HG02588 (cell line): Measurements from ENCODE around the gene CSNK2B.

Source experiments
- ATAC-seq: cut with Tn5 transposase; IDR thresholded peaks from one replicate; pipeline ENCODE4 v1.9.1; 2021; ENCODE audit warnings: mild to moderate bottlenecking, moderate library complexity; ENCODE audit not compliant: unreplicated experiment

CSNK2B gene

DNA sequence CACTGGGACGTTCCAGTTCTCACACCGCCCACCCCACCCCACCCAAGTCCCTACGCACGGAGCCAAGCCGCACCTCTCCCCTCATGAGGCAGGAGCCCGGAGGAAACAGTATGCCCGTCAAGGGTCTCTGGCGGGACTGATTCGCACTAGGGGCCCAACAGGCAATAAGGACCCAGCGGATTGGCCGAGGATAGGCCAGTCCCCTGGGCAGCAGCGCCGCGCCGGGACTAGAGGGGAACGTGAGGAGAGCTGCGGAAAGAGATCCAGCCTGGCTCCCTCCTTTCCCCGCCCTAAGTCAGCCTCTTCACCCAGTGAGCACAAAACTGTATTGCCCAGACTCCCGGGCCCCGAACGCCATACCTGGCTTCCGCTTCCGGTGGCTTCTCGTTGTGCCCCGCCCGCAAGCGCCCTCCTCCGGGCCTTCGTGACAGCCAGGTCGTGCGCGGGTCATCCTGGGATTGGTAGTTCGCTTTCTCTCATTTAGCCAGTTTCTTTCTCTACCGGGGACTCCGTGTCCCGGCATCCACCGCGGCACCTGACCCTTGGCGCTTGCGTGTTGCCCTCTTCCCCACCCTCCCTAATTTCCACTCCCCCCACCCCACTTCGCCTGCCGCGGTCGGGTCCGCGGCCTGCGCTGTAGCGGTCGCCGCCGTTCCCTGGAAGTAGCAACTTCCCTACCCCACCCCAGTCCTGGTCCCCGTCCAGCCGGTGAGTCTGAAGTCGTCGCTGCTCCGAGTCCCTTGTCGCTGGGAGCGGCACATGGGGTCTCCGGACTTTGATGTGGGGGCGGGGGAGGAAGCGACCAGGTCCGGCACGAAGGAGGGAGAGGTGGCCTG is at the start of gene CSNK2B:
TSS of gene CSNK2B (plus strand) at position 580 of the 836 bp plus-strand sequence. CDS start 752 bp downstream, outside the sequence.
- ATAC-seq = peak; percentile 67

DNA sequence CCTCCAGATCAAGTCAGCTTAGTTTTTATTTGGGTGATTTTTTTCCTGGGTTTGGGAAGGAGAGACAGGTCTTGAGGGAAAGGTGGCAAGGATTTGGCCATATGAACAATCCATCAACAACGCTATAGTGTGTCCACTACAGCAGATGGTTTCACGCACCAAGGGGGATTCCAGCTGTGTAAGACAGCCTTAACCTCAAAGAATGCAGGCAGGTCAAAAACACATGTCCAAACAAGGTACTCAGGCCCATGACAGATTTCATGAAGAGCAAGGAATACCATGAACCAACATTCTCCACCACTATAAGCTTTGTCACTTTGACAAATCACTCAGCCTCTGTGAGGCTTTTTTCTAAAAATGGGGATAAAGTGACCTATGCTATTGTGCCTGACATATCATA is 48.9 kb upstream of the CSNK2B start:
- no peak for ATAC-seq

GRCh38 chr6:31619805-31620585 is 45.9 kb upstream of the CSNK2B start:
- peak; percentile 74 for ATAC-seq

DNA sequence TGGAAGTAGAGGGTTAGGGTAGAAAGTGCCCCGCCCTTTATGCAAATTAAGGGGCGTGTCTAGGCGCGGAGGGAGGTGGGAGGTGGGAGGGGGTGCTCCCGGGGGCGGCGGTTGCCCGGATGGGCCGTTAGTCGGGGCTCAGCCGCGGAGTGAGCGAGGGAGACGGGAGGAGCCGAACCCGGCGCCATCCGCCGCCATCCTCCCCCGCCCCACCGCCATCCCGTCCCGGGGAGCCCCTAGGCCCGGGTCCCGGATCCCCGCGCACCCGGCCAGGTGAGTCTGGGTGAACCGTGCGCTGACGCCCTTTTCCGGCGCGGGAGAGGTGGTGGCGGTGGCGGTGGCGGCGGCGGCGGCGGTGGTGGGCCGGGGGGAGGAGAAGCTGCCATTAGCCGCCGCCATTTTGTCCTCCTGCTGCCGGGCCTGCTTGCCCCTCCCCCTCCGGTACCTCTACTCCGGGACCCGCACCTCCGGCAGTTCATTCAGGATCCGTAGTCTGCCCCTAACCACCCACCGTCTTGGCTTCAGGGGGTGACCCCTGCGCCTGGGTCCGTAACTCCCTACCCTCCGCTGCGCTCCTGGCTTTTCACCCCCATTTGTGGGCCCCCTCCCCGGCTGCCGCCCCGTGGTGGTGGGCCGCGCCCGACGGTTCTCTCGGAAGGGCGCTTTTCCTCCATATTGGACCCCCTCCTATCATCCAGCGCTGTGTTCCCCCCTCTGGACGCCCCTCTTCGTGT is 45.1 kb upstream of the CSNK2B start, which contains the start of gene PRRC2A:
TSS of gene PRRC2A (plus strand) at position 130 of the 734 bp plus-strand sequence. CDS start 2,075 bp downstream, outside the sequence.
- ATAC-seq = peak; percentile 61

GRCh38 chr6:31621320-31621939 is 44.5 kb upstream of the CSNK2B start:
- ATAC-seq = no peak

DNA sequence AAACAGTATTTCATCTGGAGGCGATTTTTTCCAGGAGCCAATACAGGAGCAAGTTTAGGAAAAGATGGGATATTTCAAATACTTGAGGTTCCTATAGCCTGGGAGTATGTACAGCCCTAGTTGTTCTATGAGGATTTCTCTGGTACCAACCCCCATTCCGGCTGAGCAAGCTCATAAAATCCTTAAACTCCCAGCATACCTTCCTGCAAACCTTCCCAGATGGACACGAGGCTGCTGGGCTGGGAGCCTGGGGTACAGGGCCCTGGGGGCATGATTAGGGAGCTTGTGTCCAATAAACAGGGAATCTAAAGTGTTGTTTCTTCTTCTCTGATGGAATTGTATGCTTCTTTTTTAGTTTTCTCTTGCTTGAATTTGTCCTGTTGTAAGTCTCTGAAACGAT is 43.9 kb upstream of the CSNK2B start:
- ATAC-seq = no peak

DNA sequence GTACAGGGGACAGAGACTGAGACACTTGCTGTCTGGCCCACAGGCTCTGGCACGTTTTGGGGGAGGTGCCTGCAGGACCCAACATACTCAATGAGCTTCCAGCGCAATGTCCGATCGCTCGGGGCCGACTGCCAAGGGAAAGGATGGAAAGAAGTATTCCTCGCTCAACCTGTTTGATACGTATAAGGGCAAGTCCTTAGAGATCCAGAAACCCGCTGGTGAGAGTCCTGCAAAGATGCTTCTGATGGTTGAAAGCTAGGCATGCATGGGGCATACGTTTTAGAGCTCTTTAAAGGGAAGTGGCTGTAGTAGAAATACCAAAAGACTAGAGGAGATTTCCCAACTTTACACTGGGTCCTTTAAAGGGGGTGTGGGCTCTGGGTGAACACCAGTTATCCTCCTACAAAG is 43.2 kb upstream of the CSNK2B start:
- ATAC-seq = no peak

GRCh38 chr6:31624070-31624469 is 41.8 kb upstream of the CSNK2B start:
- ATAC-seq = no peak

DNA sequence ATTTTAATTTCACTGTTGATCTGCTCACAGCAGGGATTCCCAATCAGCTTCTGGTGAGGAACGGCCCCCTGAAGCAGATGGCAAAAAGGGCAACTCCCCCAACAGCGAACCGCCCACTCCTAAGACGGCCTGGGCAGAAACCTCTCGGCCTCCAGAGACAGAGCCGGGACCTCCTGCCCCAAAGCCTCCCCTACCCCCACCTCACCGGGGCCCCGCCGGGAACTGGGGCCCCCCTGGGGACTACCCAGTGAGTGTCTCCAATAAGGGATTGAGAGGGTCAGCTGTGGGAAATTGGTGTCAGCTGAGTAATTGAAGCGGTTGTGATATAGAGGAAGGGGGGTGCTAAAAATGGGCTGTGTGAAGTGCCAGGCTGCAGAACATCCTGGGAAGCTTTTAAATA is 38.9 kb upstream of the CSNK2B start:
- no peak for ATAC-seq

- ATAC-seq = no peak
Observed at GRCh38 chr6:31627690-31628287, 38.1 kb upstream of the CSNK2B start.

GRCh38 chr6:31629014-31629413 is 36.9 kb upstream of the CSNK2B start:
- ATAC-seq = no peak

DNA sequence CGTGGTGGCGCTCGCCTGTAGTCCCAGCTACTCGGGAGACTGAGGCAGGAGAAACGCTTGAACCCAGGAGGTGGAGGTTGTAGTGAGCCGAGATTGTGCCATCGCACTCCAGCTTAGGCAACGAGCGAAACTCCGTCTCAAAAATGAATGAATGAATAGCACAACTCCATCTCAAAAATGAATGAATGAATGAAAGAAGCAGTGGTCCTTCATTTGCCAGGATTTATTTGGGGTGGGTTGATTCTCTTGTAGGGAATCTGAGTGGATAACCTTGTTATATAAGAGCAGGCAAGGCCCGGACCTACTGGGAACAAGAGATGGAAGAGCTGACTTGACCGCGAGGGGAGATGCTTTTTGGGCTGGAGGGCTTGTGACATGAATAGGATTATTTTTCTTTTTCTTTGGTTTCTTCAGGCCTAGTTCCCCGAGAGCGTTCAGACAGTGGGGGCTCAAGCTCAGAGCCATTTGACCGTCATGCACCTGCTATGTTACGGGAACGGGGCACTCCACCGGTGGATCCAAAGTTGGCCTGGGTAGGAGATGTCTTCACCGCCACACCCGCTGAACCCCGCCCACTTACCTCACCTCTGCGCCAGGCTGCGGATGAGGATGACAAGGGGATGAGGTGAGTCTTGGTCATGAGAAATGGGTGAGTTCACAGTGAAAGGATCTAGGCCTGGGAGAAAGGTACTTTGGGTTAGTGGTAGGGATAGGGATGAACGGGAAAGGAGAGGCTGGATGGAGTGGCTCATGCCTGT is 35.5 kb upstream of the CSNK2B start:
- no peak for ATAC-seq

DNA sequence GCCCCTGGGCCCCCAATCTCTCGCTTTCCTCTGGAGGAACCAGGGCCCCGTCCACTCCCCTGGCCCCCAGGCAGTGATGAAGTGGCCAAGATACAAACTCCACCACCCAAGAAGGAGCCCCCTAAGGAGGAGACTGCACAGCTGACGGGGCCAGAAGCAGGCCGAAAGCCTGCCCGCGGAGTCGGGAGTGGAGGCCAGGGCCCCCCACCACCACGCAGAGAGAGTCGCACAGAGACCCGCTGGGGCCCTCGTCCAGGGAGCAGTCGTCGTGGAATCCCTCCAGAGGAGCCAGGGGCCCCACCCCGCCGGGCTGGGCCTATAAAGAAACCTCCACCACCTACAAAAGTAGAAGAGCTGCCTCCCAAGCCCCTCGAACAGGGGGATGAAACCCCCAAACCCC is 34.7 kb upstream of the CSNK2B start:
- ATAC-seq = no peak

- no peak for ATAC-seq
Observed at GRCh38 chr6:31631681-31632278, 34.1 kb upstream of the CSNK2B start.

- ATAC-seq = no peak
Observed at GRCh38 chr6:31632279-31632946, 33.5 kb upstream of the CSNK2B start.

GRCh38 chr6:31633447-31633846 is 32.4 kb upstream of the CSNK2B start:
- no peak for ATAC-seq

GRCh38 chr6:31634131-31634530 is 31.7 kb upstream of the CSNK2B start:
- ATAC-seq = no peak

DNA sequence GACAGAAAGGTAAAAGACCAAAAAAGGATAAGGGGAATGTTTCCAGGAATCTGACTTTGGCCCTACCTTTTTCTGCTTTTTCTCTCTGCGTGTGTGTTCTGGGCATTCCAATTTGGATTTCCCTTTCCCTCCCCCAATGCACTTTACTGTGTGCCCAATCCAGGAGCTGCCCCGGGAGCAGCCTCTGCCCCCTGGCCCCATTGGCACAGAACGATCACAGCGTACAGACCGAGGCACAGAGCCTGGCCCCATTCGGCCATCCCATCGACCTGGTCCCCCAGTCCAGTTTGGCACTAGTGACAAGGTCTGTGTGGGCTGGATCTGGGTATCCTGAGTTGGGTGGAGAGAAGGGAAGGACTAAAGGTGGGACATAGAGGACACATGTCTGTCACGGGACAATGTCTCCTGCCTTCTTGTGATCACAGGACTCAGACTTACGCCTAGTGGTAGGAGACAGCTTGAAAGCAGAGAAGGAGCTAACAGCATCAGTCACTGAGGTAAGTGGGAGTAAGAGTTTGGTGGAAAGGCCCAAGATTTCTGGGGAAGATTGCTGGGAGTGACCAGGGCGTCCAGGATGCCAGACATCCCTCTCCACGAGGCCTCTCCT is 30.8 kb upstream of the CSNK2B start:
- no peak for ATAC-seq
